HepG2 (cell line): ENCODE data around the gene G6PC2. TPM values are rescaled to one million over a fixed set of nuclear protein-coding genes. Genes with fewer than 3 reads are reported as not detected.

Experiments used
- ATAC-seq: fragments of 200-7000 bp; cut with Tn5 transposase; 3 replicates; pipeline ENCODE4 v1.9.1; 2020; ENCODE audit warnings: mild to moderate bottlenecking, moderate library complexity
- BruUV-seq: library from RNA; stranded (reverse); fragments of 400-500 nt; replicated peaks from 2 replicates; lab custom pipeline; 2021; lab: Mats Ljungman, UMichigan
- CTCF ChIA-PET: fragments of 300-600 bp; formaldehyde crosslinking; extraction: SDS; loops from one replicate; lab custom pipeline; 2021; ENCODE audit warnings: low total read pairs, inconsistent platforms, low intra/inter-chr PET ratio; lab: Yijun Ruan, JAX
- POLR2A ChIA-PET: fragments of 350-600 bp; sonication (Branson Sonifier 250); formaldehyde crosslinking; loops from one replicate; lab custom pipeline; 2020; ENCODE audit warnings: antibody characterized with exemption, inconsistent platforms; lab: Yijun Ruan, JAX
- DNase-seq: peaks from one replicate; pipeline ENCODE4 v3.0.0-alpha.2; 2015; ENCODE audit warnings: low spot score
- FAIRE-seq: peaks from 3 replicates; lab custom pipeline; 2011; peaks lifted over from hg19 to GRCh38; lab: Jason Lieb, UNC
- H2AFZ ChIP-seq: one replicate; pipeline ENCODE4 v1.6.1; 2011; ENCODE audit warnings: low read length, inconsistent platforms
- H3K27ac ChIP-seq: fragments of 300-600 bp; 3 replicates; pipeline ENCODE4 v1.8.0; 2011; ENCODE audit warnings: mixed run types, mild to moderate bottlenecking, mixed read lengths, low read length, inconsistent platforms; ENCODE audit not compliant: insufficient read depth; ENCODE audit errors: extremely low read length
- H3K27me3 ChIP-seq, 2 experiments: fragments of 200-600 bp in 1 of 2; 2 replicates in 1 of 2; 3 replicates in 1 of 2; pipeline versions ENCODE4 v1.6.0 to v1.8.0; 2011; ENCODE audit warnings: low read length in 2 of 2, mild to moderate bottlenecking in 2 of 2, moderate library complexity in 2 of 2, inconsistent platforms in 1 of 2; ENCODE audit not compliant: insufficient read depth in 2 of 2, control insufficient read depth in 1 of 2
- H3K36me3 ChIP-seq, 2 experiments: fragments of 200-600 bp in 1 of 2; replicated peaks in 1 of 2; 2 replicates in 1 of 2; 3 replicates in 1 of 2; pipeline versions ENCODE4 v1.5.1 to v1.8.0; 2011; ENCODE audit warnings: low read length in 2 of 2, inconsistent platforms in 1 of 2; ENCODE audit not compliant: insufficient read depth in 2 of 2, control insufficient read depth in 1 of 2
- H3K4me1 ChIP-seq: 2 replicates; pipeline ENCODE4 v1.5.1; 2012; ENCODE audit warnings: low read length, inconsistent platforms; ENCODE audit not compliant: insufficient read depth
- H3K4me2 ChIP-seq: 2 replicates; pipeline ENCODE4 v1.6.0; 2011; ENCODE audit warnings: low read depth, low read length, inconsistent platforms
- H3K4me3 ChIP-seq, 3 experiments: fragments of 200-600 bp in 1 of 3; sonication (generic), shearing (Covaris generic) in 1 of 3; replicated peaks in 1 of 3; 2 replicates each; pipeline ENCODE4 v1.5.1; 2011 to 2016; ENCODE audit warnings: low read length in 3 of 3, inconsistent platforms in 2 of 3, low read depth in 2 of 3, mild to moderate bottlenecking in 2 of 3, control low read depth in 1 of 3, mixed read lengths in 1 of 3; ENCODE audit not compliant: insufficient read depth in 1 of 3
- H3K79me2 ChIP-seq: one replicate; pipeline ENCODE4 v1.6.1; 2011; ENCODE audit warnings: low read length, inconsistent platforms; ENCODE audit not compliant: insufficient read depth
- H3K9ac ChIP-seq: 2 replicates; pipeline ENCODE4 v1.6.0; 2011; ENCODE audit warnings: mild to moderate bottlenecking, low read depth, low read length, inconsistent platforms; ENCODE audit not compliant: insufficient read depth
- H3K9me3 ChIP-seq: 2 replicates; pipeline ENCODE4 v1.5.1; 2012; ENCODE audit warnings: mild to moderate bottlenecking, low read length
- H4K20me1 ChIP-seq: 2 replicates; pipeline ENCODE4 v1.6.0; 2011; ENCODE audit warnings: inconsistent platforms, mild to moderate bottlenecking, low read length, moderate library complexity; ENCODE audit not compliant: insufficient read depth
- HES4 ChIP-seq: sonication (generic); formaldehyde crosslinking; IDR thresholded peaks from 2 replicates; pipeline ENCODE4 v1.9.0; 2021; ENCODE audit warnings: mild to moderate bottlenecking, missing genetic modification reagents, borderline replicate concordance
- JUN ChIP-seq: sonication (generic); formaldehyde crosslinking; IDR thresholded peaks from 2 replicates; pipeline ENCODE4 v1.4.0; 2020; ENCODE audit warnings: mild to moderate bottlenecking, missing genetic modification reagents
- MBD4 ChIP-seq: IDR thresholded peaks from 2 replicates; pipeline ENCODE4 v1.6.1; 2012; ENCODE audit warnings: low read length, inconsistent platforms, borderline replicate concordance
- MIER2 ChIP-seq: IDR thresholded peaks from 2 replicates; pipeline ENCODE4 v1.6.1; 2016; ENCODE audit warnings: missing biosample characterization, missing genetic modification reagents
- SYNCRIP ChIP-seq: fragments of 200-400 bp; formaldehyde crosslinking; IDR thresholded peaks from 2 replicates; pipeline ENCODE4 v1.6.1; 2018; ENCODE audit warnings: mild to moderate bottlenecking, low read depth, low read length; ENCODE audit not compliant: insufficient read depth
- XRCC5 ChIP-seq: fragments of 200-400 bp; formaldehyde crosslinking; optimal IDR thresholded peaks from 2 replicates; pipeline ENCODE3; 2017; ENCODE audit warnings: mild to moderate bottlenecking, low read length
- ZNF451 ChIP-seq: sonication (generic); formaldehyde crosslinking; IDR thresholded peaks from 2 replicates; pipeline ENCODE4 v1.5.0; 2020; ENCODE audit warnings: mild to moderate bottlenecking, missing genetic modification reagents
- ZNF629 ChIP-seq: sonication (generic); formaldehyde crosslinking; conservative IDR thresholded peaks from 2 replicates; pipeline ENCODE4 v1.5.0; 2020; ENCODE audit warnings: missing genetic modification reagents
- WGBS: methylation state at CpG from one replicate; pipeline ENCODE4 v1.1.6; 2017; ENCODE audit warnings: low lambda C conversion rate; 5-methylcytosine and 5-hydroxymethylcytosine counted together
- in situ Hi-C: cut with HindIII; loops from 2 replicates; pipeline ENCODE4 v1.10.0; 2017; ENCODE audit warnings: low pct_unique_long_range_greater_than_20kb; ENCODE audit not compliant: extremely low pct_ligation_motif_present
- intact Hi-C: fragments of 100-400 bp; cut with micrococcal nuclease; formaldehyde crosslinking; loops from one replicate; pipeline ENCODE4 v1.10.0; 2022; ENCODE audit not compliant: unreplicated experiment
- polyA plus RNA-seq, 8 experiments: library from polyadenylated mRNA; depleted of rRNA in 3 of 8; stranded (reverse) in 7 of 8; unstranded in 1 of 8; fragments of >200 nt; fragmentation: Illumina TruSeq in 4 of 8; extraction: Trizol in 4 of 8; gene quantifications; 2 replicates each; pipeline versions ENCODE4 v1.2.1 to v1.2.3, GENCODE V29; 2011 to 2016; ENCODE audit warnings: low read depth in 4 of 8, missing spikeins in 1 of 8, mixed read lengths in 1 of 8; ENCODE audit not compliant: insufficient read depth in 1 of 8
- total RNA-seq, 5 experiments: library from RNA; depleted of rRNA; stranded (reverse); fragments of >200 nt; fragmentation: Illumina TruSeq; extraction: Trizol; gene quantifications; 2 replicates each; pipeline ENCODE4 v1.2.3, GENCODE V29; 2016; ENCODE audit warnings: low read depth in 1 of 5
- TF ChIP-seq, protein P1 (sequence below): sonication (generic); formaldehyde crosslinking; IDR thresholded peaks from 2 replicates; pipeline ENCODE4 v1.8.1; 2022; ENCODE audit warnings: low read depth, mild to moderate bottlenecking, missing genetic modification reagents
- TF ChIP-seq, protein P2 (sequence below): sonication (generic); formaldehyde crosslinking; IDR thresholded peaks from 2 replicates; pipeline ENCODE4 v1.4.0; 2020; ENCODE audit warnings: missing genetic modification reagents, borderline replicate concordance
- TF ChIP-seq, protein P3 (sequence below), 2 experiments: sonication (generic) in 1 of 2; formaldehyde crosslinking in 1 of 2; IDR thresholded peaks; 2 replicates each; pipeline versions ENCODE4 v1.5.1 to v1.6.1; 2011 to 2020; ENCODE audit warnings: borderline replicate concordance in 1 of 2, low read depth in 1 of 2, low read length in 1 of 2, mild to moderate bottlenecking in 1 of 2, missing genetic modification reagents in 1 of 2, moderate library complexity in 1 of 2

G6PC2 gene
- total and polyA plus RNA-seq, 2 of the 13 experiments (the other 11 are each of a cell fraction or from before 2014, with no cell fraction given) = not detected

DNA sequence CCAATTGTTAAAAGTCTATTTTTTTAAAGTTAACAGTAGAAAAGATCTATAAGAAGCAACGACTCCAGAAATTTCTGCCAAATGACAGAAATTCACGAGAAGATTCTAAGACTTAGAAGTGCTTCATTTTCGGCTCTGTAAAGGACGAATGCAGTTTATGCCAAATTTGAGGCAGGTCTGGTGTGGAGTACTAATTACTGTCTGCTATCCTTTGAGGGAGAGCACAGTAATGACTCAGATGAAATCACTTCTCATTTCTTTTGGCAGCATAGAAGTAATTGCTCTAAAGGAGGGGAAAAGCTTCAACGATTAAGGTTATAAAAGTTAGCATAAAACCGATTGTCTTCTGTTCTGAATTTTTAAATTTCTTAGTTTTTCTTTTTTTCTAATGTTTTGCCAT lies 11.4 kb downstream of the G6PC2 start:
- H3K79me2 ChIP-seq = no peaks in the 10 kb centered on the region
- H3K4me3 ChIP-seq = no peak overlapping the region
- no peaks in the 10 kb centered on the region for H3K4me1 ChIP-seq
- DNase-seq = no peak
- no peaks in the 10 kb centered on the region for H4K20me1 ChIP-seq
- in situ Hi-C loops = loop anchor here (25.0 kb wide), 1 partner anchor 775 kb away; no protein-coding TSS in a partner anchor
- no peaks in the 10 kb centered on the region for H3K9me3 ChIP-seq
- no peak for FAIRE-seq
- POLR2A ChIA-PET = no interaction called here
- H2AFZ ChIP-seq = no peak overlapping the region
- H3K4me2 ChIP-seq = no peak overlapping the region
- no TSS peak for BruUV-seq
- H3K27ac ChIP-seq = no peak overlapping the region
- no peak for ATAC-seq
- 16% methylated on average over 6 of the region's 6 CpGs for WGBS
- TF ChIP-seq, protein P1, sequence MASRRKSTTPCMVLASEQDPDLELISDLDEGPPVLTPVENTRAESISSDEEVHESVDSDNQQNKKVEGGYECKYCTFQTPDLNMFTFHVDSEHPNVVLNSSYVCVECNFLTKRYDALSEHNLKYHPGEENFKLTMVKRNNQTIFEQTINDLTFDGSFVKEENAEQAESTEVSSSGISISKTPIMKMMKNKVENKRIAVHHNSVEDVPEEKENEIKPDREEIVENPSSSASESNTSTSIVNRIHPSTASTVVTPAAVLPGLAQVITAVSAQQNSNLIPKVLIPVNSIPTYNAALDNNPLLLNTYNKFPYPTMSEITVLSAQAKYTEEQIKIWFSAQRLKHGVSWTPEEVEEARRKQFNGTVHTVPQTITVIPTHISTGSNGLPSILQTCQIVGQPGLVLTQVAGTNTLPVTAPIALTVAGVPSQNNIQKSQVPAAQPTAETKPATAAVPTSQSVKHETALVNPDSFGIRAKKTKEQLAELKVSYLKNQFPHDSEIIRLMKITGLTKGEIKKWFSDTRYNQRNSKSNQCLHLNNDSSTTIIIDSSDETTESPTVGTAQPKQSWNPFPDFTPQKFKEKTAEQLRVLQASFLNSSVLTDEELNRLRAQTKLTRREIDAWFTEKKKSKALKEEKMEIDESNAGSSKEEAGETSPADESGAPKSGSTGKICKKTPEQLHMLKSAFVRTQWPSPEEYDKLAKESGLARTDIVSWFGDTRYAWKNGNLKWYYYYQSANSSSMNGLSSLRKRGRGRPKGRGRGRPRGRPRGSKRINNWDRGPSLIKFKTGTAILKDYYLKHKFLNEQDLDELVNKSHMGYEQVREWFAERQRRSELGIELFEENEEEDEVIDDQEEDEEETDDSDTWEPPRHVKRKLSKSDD = no peak
- TF ChIP-seq JUN (CRISPR knock-in tag) (no peak), XRCC5 (no peak), ZNF629 (CRISPR knock-in tag) (no peak), HES4 (CRISPR knock-in tag) (no peak), MIER2 (CRISPR knock-in tag) (no peak), ZNF451 (CRISPR knock-in tag) (no peak), MBD4 (no peak), SYNCRIP (no peak)
- TF ChIP-seq, protein P2, sequence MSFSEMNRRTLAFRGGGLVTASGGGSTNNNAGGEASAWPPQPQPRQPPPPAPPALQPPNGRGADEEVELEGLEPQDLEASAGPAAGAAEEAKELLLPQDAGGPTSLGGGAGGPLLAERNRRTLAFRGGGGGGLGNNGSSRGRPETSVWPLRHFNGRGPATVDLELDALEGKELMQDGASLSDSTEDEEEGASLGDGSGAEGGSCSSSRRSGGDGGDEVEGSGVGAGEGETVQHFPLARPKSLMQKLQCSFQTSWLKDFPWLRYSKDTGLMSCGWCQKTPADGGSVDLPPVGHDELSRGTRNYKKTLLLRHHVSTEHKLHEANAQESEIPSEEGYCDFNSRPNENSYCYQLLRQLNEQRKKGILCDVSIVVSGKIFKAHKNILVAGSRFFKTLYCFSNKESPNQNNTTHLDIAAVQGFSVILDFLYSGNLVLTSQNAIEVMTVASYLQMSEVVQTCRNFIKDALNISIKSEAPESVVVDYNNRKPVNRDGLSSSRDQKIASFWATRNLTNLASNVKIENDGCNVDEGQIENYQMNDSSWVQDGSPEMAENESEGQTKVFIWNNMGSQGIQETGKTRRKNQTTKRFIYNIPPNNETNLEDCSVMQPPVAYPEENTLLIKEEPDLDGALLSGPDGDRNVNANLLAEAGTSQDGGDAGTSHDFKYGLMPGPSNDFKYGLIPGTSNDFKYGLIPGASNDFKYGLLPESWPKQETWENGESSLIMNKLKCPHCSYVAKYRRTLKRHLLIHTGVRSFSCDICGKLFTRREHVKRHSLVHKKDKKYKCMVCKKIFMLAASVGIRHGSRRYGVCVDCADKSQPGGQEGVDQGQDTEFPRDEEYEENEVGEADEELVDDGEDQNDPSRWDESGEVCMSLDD (CRISPR knock-in tag) = no peak
- TF ChIP-seq, protein P3, sequence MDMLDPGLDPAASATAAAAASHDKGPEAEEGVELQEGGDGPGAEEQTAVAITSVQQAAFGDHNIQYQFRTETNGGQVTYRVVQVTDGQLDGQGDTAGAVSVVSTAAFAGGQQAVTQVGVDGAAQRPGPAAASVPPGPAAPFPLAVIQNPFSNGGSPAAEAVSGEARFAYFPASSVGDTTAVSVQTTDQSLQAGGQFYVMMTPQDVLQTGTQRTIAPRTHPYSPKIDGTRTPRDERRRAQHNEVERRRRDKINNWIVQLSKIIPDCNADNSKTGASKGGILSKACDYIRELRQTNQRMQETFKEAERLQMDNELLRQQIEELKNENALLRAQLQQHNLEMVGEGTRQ (IDR thresholded peaks at IDR 0.05; ENCODE audit: low read depth, low read length) = no peak
- TF ChIP-seq, protein P3 (CRISPR knock-in tag; IDR thresholded peaks at IDR 0.05; ENCODE audit: borderline replicate concordance) = no peak
- H3K27me3 ChIP-seq = peaks cover 2 to 61% of the 10 kb centered on the region in 2 experiments; a peak in 4 of 5 replicates
- H3K9ac ChIP-seq = no peak overlapping the region
- CTCF ChIA-PET = no interaction called here
- intact Hi-C loops = no loop called here
- no peaks in the 10 kb centered on the region for H3K36me3 ChIP-seq
